GM12892 (cell line): ENCODE data around the gene CENPN. TPM values are rescaled to one million over a fixed set of nuclear protein-coding genes. Genes with fewer than 3 reads are reported as not detected.

Source experiments
- DNase-seq: peaks from one replicate; pipeline ENCODE4 v3.0.0; 2011; ENCODE audit not compliant: insufficient read length
- FAIRE-seq: peaks from 2 replicates; lab custom pipeline; 2011; peaks lifted over from hg19 to GRCh38; lab: Jason Lieb, UNC
- POLR2A ChIP-seq: IDR thresholded peaks from 2 replicates; pipeline ENCODE4 v1.6.1; 2011; ENCODE audit warnings: low read depth, low read length, control low read depth
- POLR2AphosphoS5 ChIP-seq: IDR thresholded peaks from 2 replicates; pipeline ENCODE4 v1.6.1; 2011; ENCODE audit warnings: low read depth, low read length, control low read depth
- TAF1 ChIP-seq: IDR thresholded peaks from 2 replicates; pipeline ENCODE4 v1.6.1; 2011; ENCODE audit warnings: low read depth, mild to moderate bottlenecking, control low read depth, low read length, borderline replicate concordance
- polyA plus RNA-seq: library from polyadenylated mRNA; unstranded; fragments of >200 nt; gene quantifications from one replicate; pipeline ENCODE4 v1.2.1, GENCODE V29; 2012; ENCODE audit warnings: missing spikeins, inconsistent platforms; ENCODE audit not compliant: missing spikeins

The CENPN gene, protein sequence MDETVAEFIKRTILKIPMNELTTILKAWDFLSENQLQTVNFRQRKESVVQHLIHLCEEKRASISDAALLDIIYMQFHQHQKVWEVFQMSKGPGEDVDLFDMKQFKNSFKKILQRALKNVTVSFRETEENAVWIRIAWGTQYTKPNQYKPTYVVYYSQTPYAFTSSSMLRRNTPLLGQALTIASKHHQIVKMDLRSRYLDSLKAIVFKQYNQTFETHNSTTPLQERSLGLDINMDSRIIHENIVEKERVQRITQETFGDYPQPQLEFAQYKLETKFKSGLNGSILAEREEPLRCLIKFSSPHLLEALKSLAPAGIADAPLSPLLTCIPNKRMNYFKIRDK
- polyA plus RNA-seq, result 53.9 TPM

DNA sequence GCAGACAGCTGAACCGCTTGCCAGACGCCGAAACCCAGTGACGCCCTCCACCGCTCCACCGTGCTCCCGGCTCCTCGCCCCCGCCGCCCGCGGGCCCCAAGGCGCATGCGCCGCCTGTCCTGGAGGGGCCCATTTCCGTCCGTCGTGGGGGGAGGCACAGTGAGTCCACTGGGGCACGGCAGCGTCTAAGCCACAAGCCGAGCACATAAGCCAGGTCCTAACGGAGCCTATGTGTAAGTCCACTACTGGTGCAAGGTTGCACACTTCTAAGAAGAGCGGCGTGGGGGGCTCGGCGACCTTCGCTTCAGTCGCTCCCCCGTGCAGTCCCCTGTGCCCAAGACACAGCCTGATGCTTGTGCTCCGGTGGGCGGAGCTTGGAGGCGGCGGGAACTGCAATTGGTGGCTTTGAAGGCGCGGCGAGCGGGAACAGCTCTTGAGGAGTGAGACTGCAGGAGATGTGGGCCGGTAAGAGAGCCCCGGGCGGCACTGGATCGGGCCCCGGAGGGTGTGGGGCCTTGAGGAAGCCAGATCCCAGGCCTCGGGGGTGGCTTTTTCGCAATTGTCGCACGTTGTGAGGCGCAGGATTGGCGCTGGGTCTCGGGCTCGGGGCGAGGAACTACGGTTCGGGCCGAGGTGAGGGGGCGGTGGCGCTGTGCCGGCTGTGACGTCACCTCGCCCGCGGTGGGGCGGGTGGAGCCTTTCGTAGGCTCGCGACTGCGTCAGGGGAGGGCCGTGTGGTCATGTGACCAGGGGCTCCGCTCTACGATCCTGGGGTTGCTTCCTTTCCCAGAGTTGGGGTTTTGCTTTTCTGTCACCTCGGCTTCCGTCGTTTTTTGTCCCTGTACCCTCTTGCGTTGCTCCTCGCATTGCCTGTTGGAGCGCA is at the start of gene CENPN, which contains the start of gene CMC2:
TSS of gene CENPN (plus strand) at position 402 of the 883 bp plus-strand sequence. CDS start 4,726 bp downstream, outside the sequence.
TSS of gene CMC2 (minus strand) at position 73 of the 883 bp plus-strand sequence. CDS start 9,491 bp downstream, outside the sequence.
- peak; percentile 77 for TF ChIP-seq TAF1
- TF ChIP-seq POLR2AphosphoS5, result peak; percentile 89
- TF ChIP-seq POLR2A, result peak; percentile 79
- DNase-seq (peak; percentile 78), FAIRE-seq (peak; percentile 94)

DNA sequence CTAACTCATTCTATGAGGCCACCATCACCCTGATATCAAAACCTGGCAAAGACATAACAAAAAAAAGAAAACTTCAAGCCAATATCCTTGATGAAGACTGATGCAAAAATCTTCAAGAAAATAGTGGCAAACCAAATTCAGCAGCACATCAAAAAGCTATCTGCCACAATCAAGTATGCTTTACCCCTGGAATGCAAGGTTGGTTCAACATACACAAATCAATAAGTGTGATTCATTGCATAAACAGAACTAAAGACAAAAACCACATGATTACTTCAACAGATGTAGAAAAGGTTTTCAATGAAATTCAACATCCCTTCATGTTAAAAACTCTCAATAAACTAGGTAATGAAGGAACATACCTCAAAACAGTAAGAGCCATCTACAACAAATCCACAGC is 48.7 kb upstream of the CENPN start:
- no peak for TF ChIP-seq POLR2A
- TF ChIP-seq TAF1, result no peak
- no peak for TF ChIP-seq POLR2AphosphoS5
- DNase-seq (no peak), FAIRE-seq (no peak)

DNA sequence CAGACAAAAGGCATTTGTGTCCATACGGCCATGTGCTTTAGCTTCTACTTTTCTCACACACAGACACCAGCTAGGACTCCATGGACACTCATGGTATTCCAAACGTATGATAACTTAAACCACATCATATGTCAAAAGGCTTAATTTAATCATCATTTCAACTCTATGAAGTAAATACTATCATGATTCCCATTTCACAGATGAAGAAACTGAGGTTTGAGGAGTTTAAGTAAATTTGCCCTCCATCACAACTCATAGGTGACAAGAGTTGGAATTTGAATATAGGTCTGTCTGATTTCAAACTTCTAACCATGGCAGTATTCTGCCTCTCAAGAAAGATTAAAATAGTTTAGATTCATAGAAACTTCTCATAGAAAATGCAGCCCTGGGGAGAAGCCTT is 44.1 kb upstream of the CENPN start:
- TF ChIP-seq POLR2A, result no peak
- TF ChIP-seq TAF1, result no peak
- TF ChIP-seq POLR2AphosphoS5, result no peak
- no peak for DNase-seq
- FAIRE-seq, result no peak

DNA sequence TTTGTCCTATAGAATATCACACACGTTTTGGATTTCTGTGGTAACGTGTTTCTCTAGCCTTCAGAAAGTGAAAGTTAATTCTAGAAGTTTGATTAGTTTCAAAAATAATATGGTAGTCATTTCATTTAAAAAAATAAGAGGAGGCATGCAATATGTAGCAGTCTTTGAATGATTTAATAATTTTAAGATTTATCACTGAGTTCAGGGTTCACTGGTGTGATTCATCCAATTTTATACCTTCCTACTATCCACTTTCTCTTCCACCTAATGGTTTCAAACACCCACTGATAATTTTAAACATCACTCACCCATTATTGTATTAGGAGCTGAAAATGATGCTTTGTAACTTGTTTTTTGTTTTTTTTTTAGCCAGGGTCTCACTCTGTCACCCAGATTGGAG is 42.7 kb upstream of the CENPN start:
- no peak for DNase-seq
- TF ChIP-seq TAF1 (no peak), POLR2AphosphoS5 (no peak), POLR2A (no peak)
- FAIRE-seq, result no peak

DNA sequence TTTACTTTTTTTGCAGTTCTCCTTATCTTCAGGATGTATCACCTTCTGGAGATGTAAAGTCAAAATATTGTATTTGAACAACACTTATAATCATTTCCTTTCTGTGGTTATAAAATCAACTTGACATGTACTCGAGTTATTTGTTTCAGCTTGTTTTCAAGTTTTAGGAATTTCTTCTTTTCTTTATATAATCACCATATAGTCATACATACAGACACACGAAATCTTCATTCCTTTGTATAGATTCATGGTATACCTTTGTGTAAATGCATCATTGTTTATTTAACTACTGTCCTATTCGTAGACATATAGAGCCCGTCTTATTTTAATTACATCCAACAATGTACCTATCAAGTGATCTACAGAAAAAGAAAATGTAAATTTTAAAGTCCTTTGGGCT is 40.4 kb upstream of the CENPN start:
- TF ChIP-seq POLR2AphosphoS5 (no peak), TAF1 (no peak), POLR2A (no peak)
- no peak for FAIRE-seq

DNA sequence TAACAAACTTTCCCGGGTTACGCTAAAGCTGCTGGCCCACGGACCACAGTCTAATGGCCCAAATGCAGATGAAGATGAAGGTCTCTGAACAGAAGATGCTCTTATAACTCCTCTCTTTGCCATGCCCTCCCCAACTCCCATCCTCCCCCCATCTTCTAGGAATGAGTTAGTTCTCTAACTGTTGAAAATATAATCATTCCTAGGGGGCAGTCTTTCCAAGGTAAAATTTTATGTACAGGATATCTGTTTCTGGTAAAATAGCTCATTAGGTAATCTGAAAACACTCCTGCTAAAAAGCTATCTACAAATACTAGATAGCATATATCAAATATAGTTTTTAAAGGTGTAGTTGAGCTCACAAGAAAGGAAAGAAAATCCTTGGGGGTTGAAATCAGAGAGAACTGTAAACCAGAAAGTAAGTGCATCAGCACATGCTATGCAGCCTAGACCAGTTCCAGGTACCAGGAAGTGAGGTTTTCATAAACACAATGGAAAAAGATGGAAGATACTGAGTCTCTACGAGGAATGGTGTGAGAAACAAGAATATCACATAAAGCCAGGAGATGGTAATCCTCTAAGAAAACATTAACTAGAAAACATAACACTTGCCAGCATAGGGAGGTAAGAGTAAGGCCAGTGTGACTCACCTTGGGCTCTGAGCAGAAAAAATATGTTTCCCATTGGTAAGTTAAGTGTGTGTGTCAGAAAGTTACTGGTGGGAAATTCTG is 38.5 kb upstream of the CENPN start:
- FAIRE-seq (no peak), DNase-seq (no peak)
- TF ChIP-seq POLR2AphosphoS5, result no peak
- TF ChIP-seq POLR2A, result no peak
- no peak for TF ChIP-seq TAF1

More for the DNA sequence above, 40.4 kb upstream of the CENPN start:
- no peak for DNase-seq

DNA sequence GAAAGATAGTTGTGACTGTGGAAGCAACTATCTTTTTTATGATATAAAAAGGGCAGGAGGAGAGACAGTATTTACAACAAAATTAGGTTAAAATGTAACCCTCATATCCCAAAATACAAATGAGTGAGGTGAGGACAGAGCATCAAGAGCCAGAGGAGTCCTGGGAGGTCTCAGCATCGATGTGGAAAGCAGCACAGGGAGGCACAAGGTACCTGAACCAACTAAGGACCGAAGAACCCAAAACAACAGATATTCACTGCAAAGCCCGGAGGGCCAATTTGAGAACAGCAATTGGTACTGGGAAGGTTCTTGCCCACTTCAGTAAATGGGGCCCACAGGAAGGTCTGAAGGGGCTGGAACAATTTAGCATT is 37.9 kb upstream of the CENPN start:
- FAIRE-seq (no peak), DNase-seq (no peak)
- TF ChIP-seq POLR2AphosphoS5, result no peak
- no peak for TF ChIP-seq TAF1
- no peak for TF ChIP-seq POLR2A

DNA sequence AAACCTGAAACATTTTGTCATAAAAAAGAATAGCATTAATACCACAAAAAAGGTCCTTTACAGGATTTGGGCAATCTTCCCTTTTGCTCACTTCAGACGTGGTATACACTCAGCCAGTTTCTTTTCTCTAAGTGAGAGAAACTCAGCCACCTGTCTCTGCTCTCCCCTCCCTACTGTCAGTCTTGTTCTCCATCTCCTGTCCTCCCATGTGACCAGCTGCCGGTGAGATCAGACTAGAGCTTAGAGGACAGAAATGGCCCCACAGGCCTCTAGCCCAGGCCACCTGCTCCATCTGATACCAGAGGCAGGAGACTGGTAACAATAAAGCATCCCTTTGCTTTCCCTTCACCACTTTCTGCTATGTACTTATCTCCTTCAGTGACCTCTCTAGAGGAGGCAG is 35.2 kb upstream of the CENPN start:
- no peak for TF ChIP-seq POLR2A
- TF ChIP-seq POLR2AphosphoS5, result no peak
- DNase-seq (no peak), FAIRE-seq (no peak)

DNA sequence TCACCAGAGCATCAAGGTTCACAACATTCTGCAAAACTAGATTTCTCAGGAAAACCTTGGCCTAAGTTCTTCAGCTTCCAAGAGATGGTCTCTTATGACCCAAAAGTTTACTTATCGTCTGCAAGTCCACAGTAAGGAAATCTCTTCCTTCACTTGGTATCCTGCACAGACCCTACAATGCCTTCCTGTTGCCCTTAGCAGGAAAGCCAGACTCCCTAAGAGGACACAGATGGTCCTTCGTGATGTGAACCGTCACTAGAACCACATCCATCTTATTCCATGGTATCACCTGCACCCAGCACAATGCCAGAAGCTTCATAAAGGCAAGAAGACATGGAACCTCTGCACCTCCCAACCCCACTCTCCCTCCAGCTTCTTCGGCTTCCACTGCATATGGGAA is 34.4 kb upstream of the CENPN start:
- TF ChIP-seq POLR2A (no peak), POLR2AphosphoS5 (no peak), TAF1 (no peak)
- FAIRE-seq, result no peak

DNA sequence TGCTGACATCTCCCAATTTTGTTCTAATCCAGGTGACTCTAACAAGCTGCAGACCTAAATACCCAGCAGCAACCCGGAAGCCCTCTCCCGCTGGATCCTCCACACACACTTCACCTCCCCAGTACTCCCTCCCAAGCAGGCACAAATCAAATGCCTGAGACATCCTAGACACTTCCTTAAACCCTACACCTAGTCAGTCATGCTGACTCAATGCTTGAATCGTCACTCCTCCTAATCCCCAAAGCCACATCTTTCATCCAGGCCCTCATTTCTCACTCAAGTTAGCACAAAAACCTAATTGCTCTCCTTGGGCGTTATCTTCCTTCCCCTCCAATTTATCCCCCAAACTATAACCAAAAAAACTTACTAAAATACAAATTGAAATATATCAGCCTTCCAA is 33.0 kb upstream of the CENPN start:
- FAIRE-seq (no peak), DNase-seq (no peak)
- TF ChIP-seq TAF1 (no peak), POLR2AphosphoS5 (peak; percentile 52; the same call in 1 of the 2 replicates)

More for the DNA sequence above, 34.4 kb upstream of the CENPN start:
- no peak for DNase-seq
